Hematopoietic multipotent progenitor cell treated with erythropoietin and hydrocortisone succinate and interleukin-3 and kit ligand, for 6 days (in vitro differentiated cells): ENCODE measurements around the gene CAMK2N1.

Experiments used
- DNase-seq: peaks from one replicate; pipeline ENCODE4 v3.0.0-alpha.2; 2015

Gene CAMK2N1

GRCh38 chr1:20496241-20496661, 10.2 kb upstream of the CAMK2N1 start:
- no peak for DNase-seq

DNA sequence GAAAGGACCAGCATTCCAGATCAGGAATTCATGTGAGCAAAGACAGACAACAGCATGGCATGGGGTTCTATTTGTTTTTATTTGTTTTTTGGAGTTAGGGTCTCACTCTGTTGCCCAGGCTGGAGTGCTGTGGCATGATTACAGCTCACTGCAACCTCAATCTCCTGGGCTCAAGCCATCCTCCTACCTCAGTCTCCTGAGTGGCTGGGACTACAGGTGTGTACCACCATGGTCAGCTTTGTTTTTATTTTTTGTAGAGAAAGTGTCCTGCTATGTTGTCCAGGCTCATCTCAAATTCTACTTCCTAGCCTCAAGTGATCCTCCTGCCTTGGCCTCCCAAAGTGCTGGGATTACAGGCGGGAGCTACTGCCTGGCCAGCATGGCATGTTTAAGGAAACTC, 9.7 kb upstream of the CAMK2N1 start:
- no peak for DNase-seq

DNA sequence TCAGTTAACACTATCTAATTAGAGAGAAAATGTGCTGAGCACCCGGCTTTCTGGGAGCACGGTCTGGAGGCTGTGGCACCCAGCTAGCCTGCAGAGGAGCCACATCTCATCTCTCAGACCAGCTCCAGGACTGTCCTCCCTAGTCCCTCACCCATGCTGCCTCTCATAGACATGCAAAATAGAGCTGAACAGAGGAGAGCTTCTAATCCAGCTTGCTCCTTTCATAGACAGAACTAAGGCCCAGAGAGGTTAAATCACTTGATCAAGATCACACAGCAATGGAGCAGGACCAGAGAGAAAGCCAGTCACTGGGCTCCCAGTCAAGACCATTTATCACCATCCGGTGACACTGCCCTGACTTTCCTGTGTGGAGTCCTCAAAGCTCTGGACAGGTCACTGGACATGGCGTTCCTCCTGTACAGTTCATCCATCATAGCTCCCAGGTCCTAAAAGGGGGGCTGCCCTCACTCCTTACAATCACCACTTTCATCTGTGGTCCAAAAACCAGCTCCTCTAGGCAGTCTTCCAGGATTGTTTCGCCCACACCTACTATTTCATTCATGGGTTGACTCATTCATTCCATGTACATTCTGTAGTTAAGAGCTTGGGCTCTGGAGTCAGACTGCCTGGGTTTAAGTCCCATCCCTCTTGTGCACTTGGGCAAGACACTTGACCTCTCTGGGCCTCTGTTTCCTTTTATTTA, 8.8 kb upstream of the CAMK2N1 start:
- DNase-seq, result no peak

GRCh38 chr1:20493839-20494608, 8.0 kb upstream of the CAMK2N1 start:
- DNase-seq, result peak; percentile 84

DNA sequence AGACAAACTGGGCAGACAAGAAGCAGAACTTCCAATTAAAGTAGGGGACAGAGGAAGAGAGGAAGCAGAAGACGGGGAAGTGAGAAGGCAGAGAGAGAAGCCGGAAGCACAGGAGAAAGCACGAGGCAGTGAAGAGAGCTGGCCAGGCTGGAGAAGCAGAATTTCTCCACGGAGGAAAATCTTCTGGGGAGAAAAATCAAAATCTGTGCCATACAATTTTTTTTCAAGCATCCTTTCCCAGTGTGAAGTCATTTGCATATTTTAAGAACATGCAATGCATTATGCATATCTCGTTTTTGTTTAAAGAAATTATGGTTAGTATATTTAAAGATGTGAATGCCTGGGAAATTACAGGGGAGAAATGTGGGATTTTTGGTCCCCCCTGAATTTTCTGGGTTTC, 7.3 kb upstream of the CAMK2N1 start:
- DNase-seq, result no peak

- DNase-seq, result no peak
Measured at GRCh38 chr1:20492751-20493150, 6.7 kb upstream of the CAMK2N1 start.

- DNase-seq, result no peak
Measured at GRCh38 chr1:20491866-20492265, 5.9 kb upstream of the CAMK2N1 start.

DNA sequence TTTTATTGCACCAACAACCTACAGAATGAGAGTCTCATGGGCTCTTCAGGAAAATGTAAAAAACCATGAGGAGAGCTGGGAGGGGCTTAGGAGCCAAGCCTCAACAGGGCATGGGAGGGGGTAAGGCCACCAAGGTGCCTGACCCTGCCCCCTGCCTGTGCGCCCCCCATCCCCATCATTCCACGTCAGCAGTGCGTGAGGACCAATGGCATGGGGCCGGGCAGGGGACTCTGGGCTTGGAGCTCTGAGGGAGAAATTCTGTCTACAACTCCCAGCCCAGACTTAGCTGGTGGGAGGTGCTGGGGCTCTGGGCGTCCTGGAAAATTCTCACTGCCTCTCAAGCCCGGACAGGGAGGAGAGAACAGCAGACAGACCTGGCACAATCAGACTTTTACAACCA, 5.2 kb upstream of the CAMK2N1 start:
- no peak for DNase-seq

DNA sequence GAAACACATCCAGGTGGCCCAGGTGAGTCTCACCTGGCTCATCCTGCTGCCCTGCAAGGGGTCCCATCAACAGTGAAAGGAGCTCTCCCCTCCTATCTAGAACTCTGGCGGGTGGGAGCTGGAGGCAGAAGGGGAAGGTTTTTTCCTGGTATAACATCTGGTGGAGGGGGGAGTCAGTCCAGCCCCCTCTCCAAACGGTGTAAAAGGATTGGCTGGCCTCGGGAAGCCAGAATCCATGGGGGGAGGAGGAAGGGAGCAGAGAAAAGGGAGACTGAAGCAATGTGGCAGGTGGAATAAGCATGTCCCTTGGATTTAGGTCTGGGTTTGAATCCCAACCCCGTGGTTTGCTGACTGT, 1.2 kb upstream of the CAMK2N1 start:
- no peak for DNase-seq

- DNase-seq, result no peak
Measured at GRCh38 chr1:20486457-20487235, 636 bp upstream of the CAMK2N1 start.

DNA sequence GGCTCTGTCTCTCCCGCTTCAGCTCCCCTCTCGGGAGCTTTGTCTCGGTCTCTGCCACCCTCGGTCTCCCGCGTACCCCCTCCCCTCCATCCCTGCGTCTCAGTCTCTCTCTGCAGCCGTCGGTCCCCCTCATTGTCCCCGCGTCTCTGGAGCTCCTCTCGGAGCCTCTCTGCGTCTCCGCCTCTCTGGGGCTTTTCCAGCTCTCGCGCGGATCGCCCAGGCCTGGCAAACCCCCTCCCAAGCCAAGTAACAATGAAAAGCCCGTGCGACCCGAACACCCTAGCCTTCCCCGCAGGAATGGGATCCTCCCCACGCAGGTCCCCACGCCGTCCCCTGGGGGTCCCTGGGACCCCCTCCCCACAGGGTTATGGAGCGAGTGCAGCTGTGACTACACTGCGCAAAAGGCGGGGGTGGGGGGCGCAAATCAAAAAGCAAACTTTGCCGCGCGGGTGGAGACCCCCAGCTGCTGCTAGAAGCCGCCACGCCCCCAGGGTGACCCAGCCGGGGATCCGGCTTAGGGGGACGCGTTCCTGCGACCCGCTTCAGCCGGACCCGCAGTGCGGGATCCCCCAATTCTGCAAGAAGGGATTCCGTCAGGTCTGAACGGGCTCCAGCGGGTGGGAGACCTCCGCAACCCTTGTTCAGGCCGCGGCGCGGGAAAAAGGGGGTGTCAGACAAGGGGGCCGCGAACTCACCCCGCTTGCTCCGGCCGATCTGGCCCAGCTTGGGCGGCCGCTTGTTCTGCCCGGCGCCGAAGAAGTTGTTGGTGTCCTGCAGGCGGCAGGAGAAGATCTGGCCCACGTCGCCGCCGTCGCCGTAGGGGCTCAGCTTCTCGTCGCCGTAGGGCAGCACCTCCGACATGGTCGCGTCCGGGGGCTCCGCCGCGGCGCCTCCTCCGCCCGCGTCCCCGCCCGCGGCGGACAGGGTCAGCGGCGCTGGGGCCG, 1.2 kb downstream of the CAMK2N1 start:
- DNase-seq, result no peak

- peak; percentile 18 for DNase-seq
Measured at GRCh38 chr1:20483833-20484518, 2.0 kb downstream of the CAMK2N1 start.

DNA sequence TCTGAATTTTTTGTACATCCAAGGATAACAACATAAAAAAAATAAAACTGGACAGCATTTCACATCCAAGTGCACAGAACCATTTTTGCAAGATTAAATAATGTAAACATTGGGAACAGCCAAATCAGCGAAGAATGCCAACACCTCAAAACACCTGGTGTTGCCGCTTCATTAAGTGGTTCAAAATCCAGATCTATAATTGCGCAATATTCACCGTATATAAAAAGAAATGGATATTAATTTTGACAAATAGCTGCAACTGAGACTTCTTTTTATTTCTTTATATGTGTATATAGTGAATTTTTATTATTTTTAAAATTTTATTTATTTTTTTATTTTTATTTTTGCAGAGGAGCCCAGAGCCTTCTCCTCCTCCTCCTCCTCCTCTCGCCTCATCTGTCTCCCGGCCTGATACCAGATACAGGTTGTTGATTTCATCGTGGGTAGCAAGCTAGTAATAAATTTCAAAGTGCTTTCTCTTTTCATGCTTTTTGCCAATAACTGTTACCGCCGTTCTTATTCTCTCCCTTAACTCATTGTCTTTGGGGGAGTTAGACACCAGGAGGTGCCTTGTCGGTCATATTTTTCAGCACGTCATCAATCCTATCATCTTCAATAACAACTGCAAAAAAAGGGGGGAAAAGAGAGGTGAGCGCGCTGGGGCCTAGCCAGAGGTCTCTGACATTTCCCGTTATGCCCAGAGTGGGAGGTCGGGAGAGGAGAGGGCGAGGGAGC, 2.7 kb downstream of the CAMK2N1 start:
- DNase-seq, result no peak

- no peak for DNase-seq
Measured at GRCh38 chr1:20481643-20482498, 4.1 kb downstream of the CAMK2N1 start.

GRCh38 chr1:20480951-20481617, 4.9 kb downstream of the CAMK2N1 start:
- no peak for DNase-seq

- DNase-seq, result no peak
Measured at GRCh38 chr1:20480243-20480944, 5.6 kb downstream of the CAMK2N1 start.

DNA sequence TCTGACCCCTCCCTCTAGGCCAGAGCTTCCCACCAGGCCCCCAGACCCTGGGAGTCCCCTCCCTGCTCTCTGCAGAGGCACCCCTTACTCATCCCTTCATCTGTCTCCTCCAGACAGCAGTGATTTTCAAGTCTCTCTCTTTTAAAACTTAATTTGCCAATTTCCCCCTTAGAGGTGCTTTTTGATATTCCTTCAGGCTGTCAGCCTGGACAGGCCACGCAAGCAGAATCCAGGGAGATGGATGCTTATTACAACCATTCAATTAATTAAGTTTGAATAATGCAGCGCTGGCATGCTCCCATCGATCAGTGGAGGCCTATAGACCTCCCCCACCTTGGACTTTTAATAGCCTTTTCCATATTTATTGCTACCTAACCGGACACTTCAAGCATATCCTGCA, 6.2 kb downstream of the CAMK2N1 start:
- no peak for DNase-seq

- DNase-seq, result no peak
Measured at GRCh38 chr1:20478057-20478635, 7.9 kb downstream of the CAMK2N1 start.
